H9 (cell line): Measurements from ENCODE around the gene ELF2. TPM values are rescaled to one million over a fixed set of nuclear protein-coding genes. Genes with fewer than 3 reads are reported as not detected.

ENCODE experiments used
- DNase-seq: peaks from one replicate; pipeline ENCODE4 v3.0.0-alpha.2; 2017
- H2AFZ ChIP-seq: one replicate; pipeline ENCODE4 v1.6.1; 2013; ENCODE audit warnings: mild to moderate bottlenecking, low read length, control low read depth, moderate library complexity
- H2AK5ac ChIP-seq: 2 replicates; pipeline ENCODE4 v1.6.1; 2013; ENCODE audit warnings: low read length, control low read depth, mixed read lengths; ENCODE audit not compliant: insufficient read length
- H2BK120ac ChIP-seq: one replicate; pipeline ENCODE4 v1.6.1; 2013; ENCODE audit warnings: low read depth, mild to moderate bottlenecking, low read length, control low read depth, inconsistent platforms; ENCODE audit not compliant: poor library complexity, severe bottlenecking
- H2BK12ac ChIP-seq: 2 replicates; pipeline ENCODE4 v1.6.1; 2013; ENCODE audit warnings: low read length, control low read depth, mixed read lengths, low read depth; ENCODE audit not compliant: insufficient read length
- H2BK15ac ChIP-seq: 2 replicates; pipeline ENCODE4 v1.6.1; 2013; ENCODE audit warnings: low read depth, low read length, control low read depth
- H2BK20ac ChIP-seq: one replicate; pipeline ENCODE4 v1.6.1; 2013; ENCODE audit warnings: low read depth, mild to moderate bottlenecking, low read length, control low read depth, inconsistent platforms; ENCODE audit not compliant: poor library complexity, severe bottlenecking
- H2BK5ac ChIP-seq: 2 replicates; pipeline ENCODE4 v1.6.1; 2013; ENCODE audit warnings: low read length, control low read depth, mixed read lengths; ENCODE audit not compliant: insufficient read length
- H3K14ac ChIP-seq: 2 replicates; pipeline ENCODE4 v1.6.1; 2013; ENCODE audit warnings: low read length, control low read depth; ENCODE audit not compliant: insufficient read depth
- H3K18ac ChIP-seq: 2 replicates; pipeline ENCODE4 v1.6.1; 2013; ENCODE audit warnings: low read depth, mild to moderate bottlenecking, mixed read lengths, low read length, control low read depth; ENCODE audit not compliant: insufficient read length
- H3K23ac ChIP-seq: 2 replicates; pipeline ENCODE4 v1.6.1; 2013; ENCODE audit warnings: low read length, control low read depth, mixed read lengths, low read depth; ENCODE audit not compliant: insufficient read length
- H3K23me2 ChIP-seq: 2 replicates; pipeline ENCODE4 v1.6.1; 2013; ENCODE audit warnings: low read depth, mild to moderate bottlenecking, mixed read lengths, low read length, control low read depth; ENCODE audit not compliant: insufficient read length, poor library complexity, severe bottlenecking
- H3K27ac ChIP-seq: 2 replicates; pipeline ENCODE4 v1.5.1; 2013; ENCODE audit warnings: low read length, control low read depth, mixed read lengths, low read depth; ENCODE audit not compliant: insufficient read length
- H3K27me3 ChIP-seq: 2 replicates; pipeline ENCODE4 v1.6.1; 2013; ENCODE audit warnings: low read length, control low read depth, inconsistent platforms; ENCODE audit not compliant: insufficient read depth
- H3K4ac ChIP-seq: 2 replicates; pipeline ENCODE4 v1.6.1; 2013; ENCODE audit warnings: low read depth, mild to moderate bottlenecking, control low read depth, inconsistent platforms, low read length, moderate library complexity
- H3K4me1 ChIP-seq: 2 replicates; pipeline ENCODE4 v1.6.1; 2013; ENCODE audit warnings: low read length, control low read depth, inconsistent platforms; ENCODE audit not compliant: insufficient read depth
- H3K4me2 ChIP-seq: 2 replicates; pipeline ENCODE4 v1.6.1; 2013; ENCODE audit warnings: low read length, control low read depth, mixed read lengths; ENCODE audit not compliant: insufficient read length, insufficient read depth
- H3K56ac ChIP-seq: 2 replicates; pipeline ENCODE4 v1.6.1; 2013; ENCODE audit warnings: low read depth, mild to moderate bottlenecking, mixed read lengths, low read length, control low read depth; ENCODE audit not compliant: insufficient read length
- H3K79me1 ChIP-seq: 2 replicates; pipeline ENCODE4 v1.6.1; 2013; ENCODE audit warnings: low read depth, mild to moderate bottlenecking, moderate library complexity, low read length, control low read depth, inconsistent platforms; ENCODE audit not compliant: insufficient read depth, poor library complexity, severe bottlenecking
- H3K79me2 ChIP-seq: 2 replicates; pipeline ENCODE4 v1.6.1; 2013; ENCODE audit warnings: low read length, control low read depth, inconsistent platforms; ENCODE audit not compliant: insufficient read depth
- H3K9ac ChIP-seq: 2 replicates; pipeline ENCODE4 v1.6.1; 2013; ENCODE audit warnings: low read length, control low read depth, mixed read lengths; ENCODE audit not compliant: insufficient read length; ENCODE audit errors: extremely low read depth
- H3K9me3 ChIP-seq: one replicate; pipeline ENCODE4 v1.6.1; 2013; ENCODE audit warnings: low read depth, low read length, inconsistent platforms; ENCODE audit not compliant: control insufficient read depth
- H3T11ph ChIP-seq: one replicate; pipeline ENCODE4 v1.6.1; 2013; ENCODE audit warnings: mild to moderate bottlenecking, low read length, control low read depth, inconsistent platforms
- H4K20me1 ChIP-seq: one replicate; pipeline ENCODE4 v1.6.1; 2013; ENCODE audit not compliant: control insufficient read depth, insufficient read length, insufficient read depth
- H4K5ac ChIP-seq: 2 replicates; pipeline ENCODE4 v1.6.1; 2013; ENCODE audit warnings: low read depth, mild to moderate bottlenecking, mixed read lengths, low read length, control low read depth; ENCODE audit not compliant: insufficient read length
- H4K8ac ChIP-seq: replicated peaks from 2 replicates; pipeline ENCODE4 v1.6.1; 2013; ENCODE audit warnings: low read length, control low read depth, mixed read lengths, low read depth; ENCODE audit not compliant: insufficient read length
- H4K91ac ChIP-seq: 2 replicates; pipeline ENCODE4 v1.6.1; 2013; ENCODE audit warnings: low read depth, mild to moderate bottlenecking, moderate library complexity, mixed read lengths, low read length, control low read depth; ENCODE audit not compliant: insufficient read length
- H3K27ac Mint-ChIP-seq, 3 experiments: 2 replicates in 2 of 3; 3 replicates in 1 of 3; pipeline ENCODE4 v1.8.0; 2020 to 2021; ENCODE audit warnings: mixed read lengths in 3 of 3, mild to moderate bottlenecking in 1 of 3, moderate library complexity in 1 of 3
- H3K27me3 Mint-ChIP-seq: 2 replicates; pipeline ENCODE4 v1.8.0; 2021; ENCODE audit warnings: low read depth, mild to moderate bottlenecking, moderate library complexity, mixed read lengths
- H3K36me3 Mint-ChIP-seq, 3 experiments: 2 replicates in 2 of 3; 3 replicates in 1 of 3; pipeline ENCODE4 v1.8.0; 2020 to 2021; ENCODE audit warnings: low read depth in 3 of 3, mixed read lengths in 3 of 3; ENCODE audit not compliant: insufficient read depth in 1 of 3
- H3K4me1 Mint-ChIP-seq, 2 experiments: 2 replicates each; pipeline ENCODE4 v1.8.0; 2020; ENCODE audit warnings: mixed read lengths in 2 of 2
- H3K4me3 Mint-ChIP-seq, 2 experiments: 2 replicates in 1 of 2; 3 replicates in 1 of 2; pipeline ENCODE4 v1.8.0; 2020 to 2021; ENCODE audit warnings: mild to moderate bottlenecking in 2 of 2, mixed read lengths in 2 of 2, moderate library complexity in 1 of 2
- H3K9me3 Mint-ChIP-seq, 2 experiments: 2 replicates in 1 of 2; 3 replicates in 1 of 2; pipeline ENCODE4 v1.8.0; 2020; ENCODE audit warnings: mild to moderate bottlenecking in 2 of 2, mixed read lengths in 2 of 2, moderate library complexity in 1 of 2
- CTCF ChIP-seq: fragments of 200-600 bp; sonication (generic); conservative IDR thresholded peaks from 3 replicates; pipeline ENCODE4 v1.8.0; 2021; ENCODE audit warnings: antibody characterized with exemption, mild to moderate bottlenecking
- WGBS: extraction: QIAGEN DNeasy Blood & Tissue Kit; methylation state at CpG from one replicate; pipeline ENCODE4 v1.1.7; 2013; ENCODE audit warnings: missing lambda C conversion rate, low lambda C conversion rate, mixed read lengths; ENCODE audit not compliant: insufficient read length; ENCODE audit errors: extremely low coverage; 5-methylcytosine and 5-hydroxymethylcytosine counted together
- total RNA-seq: library from RNA; stranded (reverse); gene quantifications from 2 replicates; pipeline ENCODE4 v1.2.1, GENCODE V29; 2021

The ELF2 gene
- total RNA-seq, 1 experiment from 2014 or later = 49.6 TPM

- Histone ChIP-seq H2BK5ac (no peak overlapping the region), H3K4me2 (no peak overlapping the region), H4K20me1 (no peaks in the 10 kb centered on the region), H2AK5ac (no peak overlapping the region), H2BK12ac (no peak overlapping the region), H3K4me1 (no peaks in the 10 kb centered on the region), H3K9me3 (no peaks in the 10 kb centered on the region), H3K56ac (no peak overlapping the region), H4K5ac (no peak overlapping the region), H3K79me1 (no peaks in the 10 kb centered on the region), H3K18ac (no peak overlapping the region), H3K27ac (no peak overlapping the region), H4K91ac (no peak overlapping the region), H3K23me2 (no peaks in the 10 kb centered on the region), H2BK20ac (no peak overlapping the region), H2AFZ (no peak overlapping the region), H3K9ac (no peak overlapping the region), H3K79me2 (peaks cover 20% of the 10 kb centered on the region; the same call in 1 of the 2 replicates), H3K23ac (no peak overlapping the region), H4K8ac (no peak overlapping the region), H3K14ac (no peak overlapping the region), H2BK120ac (no peak overlapping the region), H3K27me3 (no peaks in the 10 kb centered on the region), H3T11ph (no peak overlapping the region), H3K4ac (no peak overlapping the region), H2BK15ac (no peak overlapping the region)
- H3K36me3 Mint-ChIP-seq = peaks cover 0 to 5% (median 4%) of the 10 kb centered on the region in 3 experiments; a peak in 3 of 7 replicates
- TF ChIP-seq CTCF = no peak
- H3K4me1 Mint-ChIP-seq = peaks cover 7% of the 10 kb centered on the region in 2 experiments
- H3K27me3 Mint-ChIP-seq = no peaks in the 10 kb centered on the region
- no peaks in the 10 kb centered on the region for H3K9me3 Mint-ChIP-seq
- WGBS = no CpG with 5 or more reads among the region's 1 CpG
- no peak for DNase-seq
- no peak overlapping the region for H3K27ac Mint-ChIP-seq
- H3K4me3 Mint-ChIP-seq = no peak overlapping the region
These were observed 99.3 kb downstream of the ELF2 start for GRCh38 chr4:139077567-139078355.
